Astrocyte of the spinal cord (primary cell): ENCODE results near the gene BMI1.

Experiments
- DNase-seq: peaks from one replicate; pipeline ENCODE4 v3.0.0; 2011; ENCODE audit warnings: low read depth, low spot score
- H3K4me3 ChIP-seq: 2 replicates; pipeline ENCODE4 v1.5.1; 2011; ENCODE audit warnings: low read depth, mild to moderate bottlenecking, low read length, moderate library complexity
- in situ Hi-C: cut with HindIII; loops from 2 replicates; pipeline ENCODE4 v1.10.0; 2017; ENCODE audit warnings: low sequenced_read_pairs
- TF ChIP-seq, protein P1 (sequence below): IDR thresholded peaks from 2 replicates; pipeline ENCODE4 v1.5.1; 2012; ENCODE audit warnings: low read depth, mild to moderate bottlenecking, low read length, inconsistent platforms

Gene BMI1

DNA sequence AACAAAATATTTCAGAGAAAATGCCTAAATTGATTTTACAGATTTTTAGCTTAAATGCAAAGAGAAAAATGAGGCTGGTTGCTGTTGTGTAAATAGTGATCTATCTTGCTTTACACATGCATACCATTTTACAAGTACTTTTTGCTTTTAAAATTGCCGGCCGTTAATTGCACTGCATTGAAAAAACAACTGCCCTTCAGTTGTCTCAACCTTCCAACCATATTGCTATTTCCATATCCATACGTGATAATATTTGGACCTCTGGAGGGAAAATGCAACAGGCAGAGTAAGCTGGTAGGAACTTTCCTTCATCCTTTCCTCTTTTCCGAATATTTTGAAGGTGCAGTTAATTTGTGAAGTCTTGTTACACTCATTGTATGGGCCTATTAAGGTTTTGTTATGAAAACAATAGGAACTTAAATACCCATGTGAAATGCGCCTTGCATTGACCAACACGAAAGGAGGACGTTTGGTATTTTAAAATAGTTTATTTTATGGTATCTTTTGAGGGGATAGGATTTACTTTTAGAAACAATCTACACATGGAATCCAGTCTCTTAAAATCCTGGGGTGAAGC, 11.3 kb downstream of the BMI1 start:
- TF ChIP-seq, protein P1, sequence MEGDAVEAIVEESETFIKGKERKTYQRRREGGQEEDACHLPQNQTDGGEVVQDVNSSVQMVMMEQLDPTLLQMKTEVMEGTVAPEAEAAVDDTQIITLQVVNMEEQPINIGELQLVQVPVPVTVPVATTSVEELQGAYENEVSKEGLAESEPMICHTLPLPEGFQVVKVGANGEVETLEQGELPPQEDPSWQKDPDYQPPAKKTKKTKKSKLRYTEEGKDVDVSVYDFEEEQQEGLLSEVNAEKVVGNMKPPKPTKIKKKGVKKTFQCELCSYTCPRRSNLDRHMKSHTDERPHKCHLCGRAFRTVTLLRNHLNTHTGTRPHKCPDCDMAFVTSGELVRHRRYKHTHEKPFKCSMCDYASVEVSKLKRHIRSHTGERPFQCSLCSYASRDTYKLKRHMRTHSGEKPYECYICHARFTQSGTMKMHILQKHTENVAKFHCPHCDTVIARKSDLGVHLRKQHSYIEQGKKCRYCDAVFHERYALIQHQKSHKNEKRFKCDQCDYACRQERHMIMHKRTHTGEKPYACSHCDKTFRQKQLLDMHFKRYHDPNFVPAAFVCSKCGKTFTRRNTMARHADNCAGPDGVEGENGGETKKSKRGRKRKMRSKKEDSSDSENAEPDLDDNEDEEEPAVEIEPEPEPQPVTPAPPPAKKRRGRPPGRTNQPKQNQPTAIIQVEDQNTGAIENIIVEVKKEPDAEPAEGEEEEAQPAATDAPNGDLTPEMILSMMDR: no peak
- H3K4me3 ChIP-seq: no peak overlapping the region
- DNase-seq: no peak
- in situ Hi-C loops: no loop called here

GRCh38 chr10:22333167-22333974, 12.5 kb downstream of the BMI1 start:
- in situ Hi-C loops: no loop called here
- TF ChIP-seq, protein P1: no peak
- no peak for DNase-seq
- no peak overlapping the region for H3K4me3 ChIP-seq

GRCh38 chr10:22333975-22334282, 13.0 kb downstream of the BMI1 start:
- H3K4me3 ChIP-seq: no peak overlapping the region
- TF ChIP-seq, protein P1: no peak
- no peak for DNase-seq
- in situ Hi-C loops: no loop called here

DNA sequence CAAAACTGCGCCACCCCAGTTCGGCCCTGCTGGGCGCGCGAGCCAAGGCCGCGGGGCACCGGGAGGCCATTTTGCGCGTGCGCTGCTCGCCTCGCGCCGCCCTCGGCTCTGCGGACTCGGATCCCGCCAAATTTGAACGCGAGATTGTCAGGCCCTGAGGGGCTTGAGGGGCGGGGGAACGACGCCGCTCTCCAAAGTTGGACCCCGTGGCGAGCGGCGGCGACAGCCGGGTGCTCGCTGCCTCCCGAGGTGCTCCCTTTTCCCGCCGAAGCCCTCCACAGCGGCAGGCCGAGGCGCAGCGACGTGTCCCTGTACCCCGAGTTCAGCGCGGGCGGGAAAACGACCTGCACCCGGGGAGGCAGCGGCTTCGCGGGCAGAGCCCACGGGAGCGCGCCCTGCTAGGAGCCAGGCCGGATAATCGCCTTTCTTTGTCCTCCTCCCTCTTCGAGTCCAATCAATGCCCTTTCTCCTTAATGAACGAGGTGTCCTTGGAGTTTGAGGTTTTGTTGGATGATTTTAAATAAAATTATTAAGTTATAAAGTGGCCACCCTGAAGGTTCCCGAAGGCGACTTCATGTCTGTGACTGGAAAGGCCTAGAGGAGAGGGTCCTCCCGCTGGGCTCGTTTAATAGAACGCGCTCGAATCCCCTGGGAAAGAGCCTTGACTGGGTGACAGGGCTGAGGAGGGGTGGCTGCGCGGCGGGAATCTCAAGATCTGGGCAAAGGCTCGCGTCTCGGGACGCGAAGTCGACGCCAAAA, 13.7 kb downstream of the BMI1 start:
- no peak for DNase-seq
- in situ Hi-C loops: no loop called here

GRCh38 chr10:22335173-22335933, 14.5 kb downstream of the BMI1 start:
- H3K4me3 ChIP-seq: peak overlapping the region; percentile 38
- DNase-seq: peak; percentile 48
- TF ChIP-seq, protein P1: no peak
- in situ Hi-C loops: no loop called here

More for the DNA sequence above, 13.7 kb downstream of the BMI1 start:
- TF ChIP-seq, protein P1: no peak
- no peak overlapping the region for H3K4me3 ChIP-seq
